Peyer's patch (tissue), 4 donors: ENCODE results near the gene NARS2.

Experiments used
- POLR2A ChIP-seq, 2 donors: fragments of 450-650 bp; IDR thresholded peaks; one replicate each; pipeline ENCODE4 v1.5.1; 2017; ENCODE audit warnings: antibody characterized with exemption in 2 of 2, mild to moderate bottlenecking in 2 of 2, moderate library complexity in 2 of 2
- TF ChIP-seq, protein P1 (sequence below), 6 experiments: fragments of 450-650 bp in 4 of 6; fragments of 200-600 bp in 2 of 6; sonication (generic) in 1 of 6; IDR thresholded peaks; one replicate each; pipeline ENCODE4 v1.5.1; 2017 to 2019; ENCODE audit warnings: antibody characterized with exemption in 6 of 6, mild to moderate bottlenecking in 3 of 6, moderate library complexity in 1 of 6

DNA sequence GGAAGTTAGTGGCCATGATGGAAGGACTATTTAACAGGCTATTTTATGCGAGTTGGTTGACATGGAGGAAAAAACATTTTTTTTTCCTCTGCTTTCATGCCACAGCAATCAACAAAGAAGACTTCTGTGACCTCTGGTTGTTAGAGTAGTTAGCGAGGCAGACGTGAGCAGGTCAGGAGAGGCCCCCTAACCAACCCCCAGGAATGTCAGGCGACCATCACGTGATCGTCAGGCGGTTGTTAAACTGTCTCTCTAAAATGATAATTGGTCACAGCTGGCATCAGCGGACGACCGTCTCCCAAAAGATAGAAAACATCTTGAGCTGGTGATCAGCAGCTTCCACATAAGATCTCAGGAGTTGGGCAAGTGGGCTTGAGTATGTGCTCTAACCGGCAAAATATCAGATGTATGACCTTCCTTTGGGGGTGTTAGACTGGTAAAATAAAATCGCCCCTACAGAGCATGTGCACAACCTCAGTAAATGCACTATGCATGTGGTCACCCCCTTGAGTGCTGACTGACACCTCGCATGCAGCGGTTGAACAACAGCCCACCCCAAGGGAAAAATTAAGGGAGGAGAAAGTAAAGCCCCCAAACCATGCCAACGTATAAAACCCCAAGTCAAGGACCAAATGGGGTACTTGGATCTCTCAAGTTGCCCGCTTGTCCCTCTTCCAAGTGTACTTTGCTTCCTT is 20.9 kb upstream of the NARS2 start:
- TF ChIP-seq, protein P1, sequence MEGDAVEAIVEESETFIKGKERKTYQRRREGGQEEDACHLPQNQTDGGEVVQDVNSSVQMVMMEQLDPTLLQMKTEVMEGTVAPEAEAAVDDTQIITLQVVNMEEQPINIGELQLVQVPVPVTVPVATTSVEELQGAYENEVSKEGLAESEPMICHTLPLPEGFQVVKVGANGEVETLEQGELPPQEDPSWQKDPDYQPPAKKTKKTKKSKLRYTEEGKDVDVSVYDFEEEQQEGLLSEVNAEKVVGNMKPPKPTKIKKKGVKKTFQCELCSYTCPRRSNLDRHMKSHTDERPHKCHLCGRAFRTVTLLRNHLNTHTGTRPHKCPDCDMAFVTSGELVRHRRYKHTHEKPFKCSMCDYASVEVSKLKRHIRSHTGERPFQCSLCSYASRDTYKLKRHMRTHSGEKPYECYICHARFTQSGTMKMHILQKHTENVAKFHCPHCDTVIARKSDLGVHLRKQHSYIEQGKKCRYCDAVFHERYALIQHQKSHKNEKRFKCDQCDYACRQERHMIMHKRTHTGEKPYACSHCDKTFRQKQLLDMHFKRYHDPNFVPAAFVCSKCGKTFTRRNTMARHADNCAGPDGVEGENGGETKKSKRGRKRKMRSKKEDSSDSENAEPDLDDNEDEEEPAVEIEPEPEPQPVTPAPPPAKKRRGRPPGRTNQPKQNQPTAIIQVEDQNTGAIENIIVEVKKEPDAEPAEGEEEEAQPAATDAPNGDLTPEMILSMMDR (IDR thresholded peaks at IDR 0.05): no peak
- no peak for TF ChIP-seq POLR2A (IDR thresholded peaks at IDR 0.05)
